Measurements from ENCODE around the gene SELENOV.

- TF ChIP-seq CTCF (conservative IDR thresholded peaks at IDR 0.05 in 1 of 2, IDR thresholded peaks at IDR 0.05 in 1 of 2; ENCODE audit: extremely low read depth in 1 of 2, insufficient read depth in 1 of 2, low read depth in 1 of 2, low read length in 2 of 2): no peak
- no peak for TF ChIP-seq EZH2 (IDR thresholded peaks at IDR 0.05; ENCODE audit: borderline replicate concordance, low read length)
Observed at GRCh38 chr19:39563408-39563807, 48.5 kb downstream of the SELENOV start.

Measured in mammary epithelial cell (primary cell).